GM19438 (cell line): ENCODE measurements around the gene FXYD4.
"Not testable (repeated sequence)": the region's sequence is repeated elsewhere in the genome, so short reads cannot be mapped to it uniquely, and the experiment has no call there.

Experiments used
- ATAC-seq: cut with Tn5 transposase; IDR thresholded peaks from one replicate; pipeline ENCODE4 v1.9.1; 2021; ENCODE audit warnings: low read depth; ENCODE audit not compliant: unreplicated experiment

The FXYD4 gene

GRCh38 chr10:43374194-43374593, 2.8 kb downstream of the FXYD4 start:
- no peak for ATAC-seq

GRCh38 chr10:43375401-43376020, 4.1 kb downstream of the FXYD4 start:
- no peak for ATAC-seq

DNA sequence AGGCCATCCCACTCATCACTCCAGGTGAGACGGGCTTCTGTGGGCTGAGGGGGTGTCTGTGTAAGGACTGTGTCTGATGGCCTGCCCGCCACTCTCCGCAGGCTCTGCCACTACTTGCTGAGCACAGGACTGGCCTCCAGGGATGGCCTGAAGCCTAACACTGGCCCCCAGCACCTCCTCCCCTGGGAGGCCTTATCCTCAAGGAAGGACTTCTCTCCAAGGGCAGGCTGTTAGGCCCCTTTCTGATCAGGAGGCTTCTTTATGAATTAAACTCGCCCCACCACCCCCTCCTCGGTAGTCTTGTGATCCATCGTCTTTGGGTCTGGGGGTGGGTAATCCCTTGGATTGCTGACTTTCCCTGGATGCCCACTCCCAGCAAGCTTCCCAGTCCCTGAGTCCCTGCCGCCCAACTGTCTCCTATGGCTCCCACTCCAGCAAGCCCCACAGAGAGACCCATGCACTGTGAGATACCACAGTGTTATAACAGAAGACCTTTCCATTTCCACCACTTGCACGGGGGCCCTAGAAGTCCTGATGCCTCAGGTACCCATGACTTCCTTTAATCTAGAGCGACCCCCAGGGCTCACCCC, 4.7 kb downstream of the FXYD4 start:
- ATAC-seq = no peak

- ATAC-seq = no peak
These were observed 5.5 kb downstream of the FXYD4 start for GRCh38 chr10:43376828-43377423.

- ATAC-seq = no peak
These were observed 6.0 kb downstream of the FXYD4 start for GRCh38 chr10:43377424-43377883.

DNA sequence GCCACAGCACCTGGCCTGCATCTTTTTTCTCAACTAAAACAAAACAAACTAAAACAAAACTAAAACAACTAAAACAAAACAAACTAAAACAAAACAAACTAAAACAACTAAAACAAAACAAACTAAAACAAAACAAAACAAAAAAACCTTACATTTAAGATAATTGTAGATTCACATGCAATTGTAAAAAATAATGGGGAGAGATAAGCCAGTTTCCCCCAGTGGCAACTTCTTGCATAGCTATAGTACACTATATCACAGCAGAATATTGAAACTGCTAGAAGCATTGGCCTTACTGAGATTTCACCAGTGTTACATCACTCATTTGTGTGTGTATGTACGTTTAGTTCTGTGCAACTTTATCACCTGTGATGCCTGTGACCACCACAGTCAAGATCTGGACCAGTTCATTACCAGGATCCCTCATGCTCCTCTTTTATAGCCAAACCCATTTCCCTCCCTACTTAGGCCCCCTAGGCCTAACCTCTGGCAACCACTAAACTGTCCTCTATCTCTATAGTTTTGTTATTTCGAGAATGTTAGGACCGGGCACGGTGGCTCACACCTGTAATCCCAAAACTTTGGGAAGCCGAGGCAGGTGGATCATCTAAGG, 9.3 kb downstream of the FXYD4 start:
- ATAC-seq = no peak

GRCh38 chr10:43383204-43383971, 12.0 kb downstream of the FXYD4 start:
- ATAC-seq = no peak

GRCh38 chr10:43384252-43385221, 13.1 kb downstream of the FXYD4 start:
- ATAC-seq = no peak

DNA sequence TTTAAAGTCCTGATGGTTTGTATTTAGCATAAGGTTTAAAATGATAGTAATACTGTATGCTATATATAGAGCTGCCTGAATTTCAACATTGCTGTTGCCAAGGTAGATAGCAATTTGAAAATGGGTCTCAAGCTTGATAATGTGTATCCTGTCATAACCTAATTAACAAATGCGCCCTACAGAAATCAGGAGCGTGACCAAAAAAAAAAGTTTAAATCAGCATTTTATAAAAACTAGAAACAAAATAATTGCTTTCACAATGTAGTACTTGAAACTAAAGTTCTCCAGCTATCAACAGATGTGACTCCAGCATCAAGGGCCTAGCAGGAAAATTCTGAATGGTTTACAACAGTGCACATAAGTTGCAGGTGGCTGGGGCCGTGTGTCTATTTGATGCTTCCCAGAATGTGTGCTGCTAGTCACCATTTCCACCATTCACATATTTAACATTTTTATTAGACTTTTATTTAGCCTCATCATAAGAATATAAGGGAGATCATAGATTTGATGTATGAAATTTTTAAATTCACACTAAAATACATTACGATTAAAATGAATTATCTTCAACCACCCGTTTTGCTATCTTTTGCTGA, 14.1 kb downstream of the FXYD4 start:
- no peak for ATAC-seq

DNA sequence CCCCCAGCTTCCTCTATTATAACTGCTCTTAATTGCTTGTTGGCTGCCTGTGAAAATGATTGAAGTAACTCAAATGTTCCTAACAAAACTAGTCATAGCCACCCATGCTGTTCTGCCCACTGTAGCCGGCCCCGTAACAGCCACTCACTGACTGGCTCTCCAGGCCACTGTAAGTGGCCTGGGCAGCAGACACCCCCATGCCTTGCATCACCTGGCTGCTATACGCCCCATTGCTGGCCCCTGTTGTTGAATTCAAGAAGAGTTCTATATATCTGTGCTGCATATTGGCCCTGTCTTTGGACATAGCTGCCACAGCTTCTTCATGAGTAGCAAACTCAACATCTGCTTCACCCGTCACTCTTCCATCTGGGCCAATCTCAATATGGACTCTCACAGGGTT, 15.1 kb downstream of the FXYD4 start:
- ATAC-seq = no peak

DNA sequence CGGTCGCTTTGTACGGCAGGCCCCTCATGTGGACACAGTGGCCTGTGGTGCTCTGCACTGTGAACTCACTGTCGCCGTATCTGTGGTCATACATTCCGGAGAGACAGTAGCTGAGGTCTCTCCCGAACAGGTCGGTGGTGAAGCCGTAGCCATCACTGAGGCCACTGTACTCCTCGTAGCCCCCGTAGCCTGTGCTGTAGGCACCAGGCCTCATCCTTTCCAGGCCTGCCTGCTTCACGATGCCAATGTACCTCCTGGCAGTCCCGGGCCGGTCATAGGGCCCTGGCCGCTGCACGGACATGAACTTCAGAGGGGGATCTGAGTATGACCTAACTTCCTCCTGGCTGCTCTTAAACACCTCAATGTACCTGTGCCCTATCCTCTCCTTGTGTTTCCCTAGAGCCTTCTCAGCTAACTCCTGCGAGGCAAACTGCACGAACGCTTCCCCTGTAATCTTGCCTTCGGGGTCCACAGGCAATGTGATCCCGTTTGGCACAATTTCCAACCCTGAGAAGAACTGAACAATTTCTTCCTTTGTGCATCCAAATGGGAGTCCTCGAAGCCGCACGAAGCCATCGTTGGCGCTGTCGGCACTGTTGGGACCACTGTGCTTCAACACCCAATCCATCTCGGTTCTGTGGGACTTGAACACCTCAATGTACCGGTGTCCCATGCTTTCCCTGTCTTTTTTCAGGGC, 15.7 kb downstream of the FXYD4 start:
- ATAC-seq = no peak

DNA sequence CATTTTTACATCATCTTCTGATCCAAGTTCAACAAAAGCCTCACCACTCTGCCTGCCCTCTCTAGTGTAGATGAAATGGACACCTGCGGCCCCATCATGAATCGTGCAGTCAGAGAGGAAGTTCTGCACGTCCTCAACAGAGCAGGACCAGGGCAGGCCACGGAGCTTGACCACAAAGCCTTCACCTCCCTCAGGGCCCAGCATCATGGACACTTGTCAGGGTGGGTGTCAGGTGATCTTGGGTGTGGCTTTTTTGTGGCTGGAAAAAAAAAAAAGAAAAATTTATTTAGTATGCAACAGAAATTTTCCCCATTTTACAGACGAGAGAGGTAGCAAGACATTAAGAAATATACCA, 16.2 kb downstream of the FXYD4 start:
- no peak for ATAC-seq

- no peak for ATAC-seq
These were observed 18.4 kb downstream of the FXYD4 start for GRCh38 chr10:43389867-43390266.

DNA sequence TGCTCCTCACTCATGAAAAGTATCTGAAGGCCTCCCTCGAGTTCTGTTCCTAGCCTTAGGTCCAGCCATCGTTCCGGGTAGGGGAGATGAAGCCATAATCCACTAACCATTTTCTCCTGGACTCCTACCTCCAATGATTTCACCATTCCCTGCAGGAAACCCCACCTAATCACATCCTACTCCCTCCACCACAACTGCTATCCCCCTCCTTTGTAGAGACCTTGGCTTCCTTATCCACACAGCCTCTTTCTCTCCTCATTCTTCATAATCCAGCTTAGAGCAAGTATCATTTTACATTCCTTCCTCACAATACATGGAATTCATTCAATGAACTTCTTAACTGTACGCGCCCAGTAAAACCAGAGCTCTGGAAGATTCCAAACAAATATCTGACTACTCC, 18.9 kb downstream of the FXYD4 start:
- ATAC-seq = no peak

GRCh38 chr10:43390759-43391158, 19.3 kb downstream of the FXYD4 start:
- no peak for ATAC-seq

DNA sequence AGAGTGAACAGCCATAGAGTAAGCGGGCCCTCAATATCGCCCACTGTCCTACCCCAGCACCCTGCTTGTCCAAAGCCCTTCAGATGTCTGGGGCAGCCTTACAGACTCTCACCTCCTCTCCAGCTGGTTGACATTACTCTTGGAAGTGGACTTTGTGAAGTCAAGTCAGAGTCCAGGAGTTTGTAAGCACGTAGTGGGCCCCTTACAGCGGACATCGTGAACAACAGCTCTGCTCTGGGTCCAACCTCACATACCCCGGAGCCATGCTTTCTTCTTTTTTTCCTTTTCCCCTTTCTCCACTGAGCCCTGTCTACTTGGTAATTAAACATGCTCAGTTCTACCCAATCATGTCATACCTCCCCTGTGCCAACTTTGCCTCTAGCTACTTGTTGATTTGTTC, 20.1 kb downstream of the FXYD4 start:
- ATAC-seq = no peak

- no peak for ATAC-seq
These were observed 21.3 kb downstream of the FXYD4 start for GRCh38 chr10:43392748-43393147.

GRCh38 chr10:43393186-43393585, 21.8 kb downstream of the FXYD4 start:
- ATAC-seq = not testable (repeated sequence)
